ENCODE results near the gene DMRT3. TPM values are rescaled to one million over a fixed set of nuclear protein-coding genes. Genes with fewer than 3 reads are reported as not detected.

Gene DMRT3, protein sequence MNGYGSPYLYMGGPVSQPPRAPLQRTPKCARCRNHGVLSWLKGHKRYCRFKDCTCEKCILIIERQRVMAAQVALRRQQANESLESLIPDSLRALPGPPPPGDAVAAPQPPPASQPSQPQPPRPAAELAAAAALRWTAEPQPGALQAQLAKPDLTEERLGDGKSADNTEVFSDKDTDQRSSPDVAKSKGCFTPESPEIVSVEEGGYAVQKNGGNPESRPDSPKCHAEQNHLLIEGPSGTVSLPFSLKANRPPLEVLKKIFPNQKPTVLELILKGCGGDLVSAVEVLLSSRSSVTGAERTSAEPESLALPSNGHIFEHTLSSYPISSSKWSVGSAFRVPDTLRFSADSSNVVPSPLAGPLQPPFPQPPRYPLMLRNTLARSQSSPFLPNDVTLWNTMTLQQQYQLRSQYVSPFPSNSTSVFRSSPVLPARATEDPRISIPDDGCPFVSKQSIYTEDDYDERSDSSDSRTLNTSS
- total RNA-seq: not detected in 3 replicates
- long read RNA-seq: 0 reads

DNA sequence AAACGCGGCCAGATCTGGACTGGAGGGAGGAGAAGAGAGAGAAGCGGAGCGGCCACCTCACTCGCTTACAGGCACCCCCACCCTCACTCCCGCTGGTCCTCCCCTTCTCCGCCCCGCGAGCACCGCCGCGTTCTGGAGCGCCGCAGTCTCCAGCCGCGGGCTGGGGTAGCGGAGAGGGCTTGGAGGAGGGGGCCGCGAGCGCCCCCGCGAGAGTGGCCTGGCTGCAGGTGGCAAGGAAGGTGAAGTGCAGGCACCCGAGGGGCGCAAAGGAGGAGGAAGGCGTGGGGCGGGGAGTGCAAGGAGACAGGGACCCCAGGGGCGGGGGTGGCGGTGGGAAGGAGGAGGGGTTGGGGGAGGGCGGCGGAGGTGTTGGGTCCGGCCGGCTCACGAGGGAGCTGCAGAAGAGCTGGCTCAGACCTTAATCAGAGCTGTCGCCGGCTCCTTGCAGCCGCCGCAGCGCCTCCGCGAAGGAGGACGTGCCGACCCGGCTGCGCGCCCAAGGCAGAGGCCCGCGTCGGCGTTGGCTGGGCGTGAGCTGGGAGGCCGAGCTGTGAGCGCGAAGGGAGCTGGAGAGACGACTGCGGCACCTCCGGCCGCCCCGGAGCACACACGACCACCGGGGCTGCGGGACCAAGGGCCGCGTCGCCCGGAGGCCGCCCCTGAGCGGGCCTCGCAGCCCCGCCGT, at the start of gene DMRT3:
DMRT3 (plus strand) TSS at position 398 of the 685 bp plus-strand sequence. CDS start 347 bp downstream, outside the sequence.
- H3K4me3 Mint-ChIP-seq (ENCODE audit: unreplicated experiment): no peak within 1 kb of the TSS
- H3K27ac Mint-ChIP-seq (ENCODE audit: unreplicated experiment): no peak within 1 kb of the TSS
- peaks cover 15% of the 10 kb centered on the region for H3K4me1 Mint-ChIP-seq (ENCODE audit: low read depth)
- TF ChIP-seq, protein P1, sequence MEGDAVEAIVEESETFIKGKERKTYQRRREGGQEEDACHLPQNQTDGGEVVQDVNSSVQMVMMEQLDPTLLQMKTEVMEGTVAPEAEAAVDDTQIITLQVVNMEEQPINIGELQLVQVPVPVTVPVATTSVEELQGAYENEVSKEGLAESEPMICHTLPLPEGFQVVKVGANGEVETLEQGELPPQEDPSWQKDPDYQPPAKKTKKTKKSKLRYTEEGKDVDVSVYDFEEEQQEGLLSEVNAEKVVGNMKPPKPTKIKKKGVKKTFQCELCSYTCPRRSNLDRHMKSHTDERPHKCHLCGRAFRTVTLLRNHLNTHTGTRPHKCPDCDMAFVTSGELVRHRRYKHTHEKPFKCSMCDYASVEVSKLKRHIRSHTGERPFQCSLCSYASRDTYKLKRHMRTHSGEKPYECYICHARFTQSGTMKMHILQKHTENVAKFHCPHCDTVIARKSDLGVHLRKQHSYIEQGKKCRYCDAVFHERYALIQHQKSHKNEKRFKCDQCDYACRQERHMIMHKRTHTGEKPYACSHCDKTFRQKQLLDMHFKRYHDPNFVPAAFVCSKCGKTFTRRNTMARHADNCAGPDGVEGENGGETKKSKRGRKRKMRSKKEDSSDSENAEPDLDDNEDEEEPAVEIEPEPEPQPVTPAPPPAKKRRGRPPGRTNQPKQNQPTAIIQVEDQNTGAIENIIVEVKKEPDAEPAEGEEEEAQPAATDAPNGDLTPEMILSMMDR (IDR thresholded peaks at IDR 0.05): no peak
- peaks cover 73% of the 10 kb centered on the region for H3K27me3 Mint-ChIP-seq (ENCODE audit: low read depth)
- H3K36me3 Mint-ChIP-seq (ENCODE audit: low read depth): no peaks in the 10 kb centered on the region
- DNase-seq (ENCODE audit: low spot score): no peak
- H3K9me3 Mint-ChIP-seq (ENCODE audit: low read depth): no peaks in the 10 kb centered on the region

DNA sequence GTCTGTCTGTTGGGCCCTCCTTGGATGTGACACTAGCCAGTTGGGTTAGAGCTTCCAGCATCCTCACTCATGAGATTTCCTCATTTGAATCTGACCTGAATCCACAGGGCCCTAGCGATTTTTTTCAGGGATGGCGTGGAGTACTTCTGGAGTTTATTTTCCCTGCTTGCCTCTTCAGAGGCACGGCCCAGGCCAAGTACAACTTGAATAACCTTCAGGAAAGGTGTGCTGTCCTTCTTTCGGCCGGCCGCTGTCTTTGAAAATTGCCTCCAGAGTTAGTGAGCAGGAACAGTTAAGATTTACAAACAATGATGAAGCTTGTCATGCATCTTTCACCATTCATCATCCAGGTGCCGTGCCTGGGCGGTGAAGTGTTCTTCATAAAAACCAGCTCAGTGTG, 49.5 kb upstream of the DMRT3 start:
- Mint-ChIP-seq H3K36me3 (ENCODE audit: low read depth) (no peaks in the 10 kb centered on the region), H3K27ac (ENCODE audit: unreplicated experiment) (no peak overlapping the region), H3K27me3 (ENCODE audit: low read depth) (peaks cover 11% of the 10 kb centered on the region), H3K4me1 (ENCODE audit: low read depth) (no peaks in the 10 kb centered on the region), H3K4me3 (ENCODE audit: unreplicated experiment) (no peak overlapping the region), H3K9me3 (ENCODE audit: low read depth) (no peaks in the 10 kb centered on the region)
- TF ChIP-seq, protein P1 (IDR thresholded peaks at IDR 0.05): no peak
- DNase-seq (ENCODE audit: low spot score): no peak

DNA sequence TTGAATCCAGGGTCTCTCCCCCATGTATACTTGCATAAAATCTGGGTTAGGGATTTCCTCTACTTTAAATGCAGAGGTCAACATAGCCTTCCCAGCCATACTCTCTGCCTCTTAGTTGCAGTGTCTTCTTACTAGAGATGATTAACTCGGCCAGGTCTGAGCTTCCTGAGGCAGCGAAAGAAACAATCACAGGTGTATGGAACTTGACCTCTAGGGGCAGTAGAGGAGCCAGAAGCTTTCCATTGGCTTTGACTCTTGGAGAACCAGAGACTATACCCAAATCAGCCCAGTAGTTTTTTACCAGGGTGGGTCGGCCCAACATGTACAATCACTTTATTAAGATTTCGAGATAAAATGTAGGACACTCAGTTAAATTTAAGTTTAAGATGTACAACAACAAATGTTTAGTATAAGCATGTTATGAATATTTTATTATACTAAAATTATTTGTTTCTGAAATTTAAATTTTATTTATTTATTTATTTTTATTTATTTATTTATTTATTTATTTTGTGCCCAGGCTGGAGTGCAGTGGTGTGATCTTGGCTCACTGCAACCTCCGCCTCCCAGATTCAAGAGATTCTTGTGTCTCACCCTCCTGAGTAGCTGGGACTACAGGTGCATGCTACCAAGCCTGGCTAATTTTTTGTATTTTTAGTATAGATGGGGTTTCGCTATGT, 48.0 kb upstream of the DMRT3 start:
- Mint-ChIP-seq H3K9me3 (ENCODE audit: low read depth) (no peaks in the 10 kb centered on the region), H3K36me3 (ENCODE audit: low read depth) (no peaks in the 10 kb centered on the region), H3K27me3 (ENCODE audit: low read depth) (peaks cover 10% of the 10 kb centered on the region), H3K27ac (ENCODE audit: unreplicated experiment) (no peak overlapping the region), H3K4me1 (ENCODE audit: low read depth) (no peaks in the 10 kb centered on the region), H3K4me3 (ENCODE audit: unreplicated experiment) (no peak overlapping the region)
- TF ChIP-seq, protein P1 (IDR thresholded peaks at IDR 0.05): peak; percentile 47
- no peak for DNase-seq (ENCODE audit: low spot score)

DNA sequence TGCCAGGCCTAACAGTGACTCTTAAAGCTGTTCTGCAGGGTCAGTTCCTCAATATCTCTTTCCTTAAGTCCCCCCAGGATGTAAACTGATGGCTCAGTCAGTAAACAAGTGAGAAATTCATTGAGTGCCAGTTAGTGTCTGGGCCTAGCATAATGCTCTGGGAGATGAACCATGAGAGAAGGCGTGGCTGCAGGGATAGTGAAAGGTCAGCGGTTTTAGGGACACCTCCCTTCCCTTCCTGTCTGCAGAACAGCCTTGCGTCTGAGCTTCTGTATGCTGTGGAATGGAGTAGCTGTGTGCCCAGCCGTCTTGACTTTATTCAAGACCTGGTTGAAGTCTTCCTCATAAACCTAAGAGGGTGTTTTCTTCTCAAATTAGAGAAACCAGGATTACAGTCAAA, 46.7 kb upstream of the DMRT3 start:
- peaks cover 13% of the 10 kb centered on the region for H3K27me3 Mint-ChIP-seq (ENCODE audit: low read depth)
- no peaks in the 10 kb centered on the region for H3K4me1 Mint-ChIP-seq (ENCODE audit: low read depth)
- TF ChIP-seq, protein P1 (IDR thresholded peaks at IDR 0.05): no peak
- H3K9me3 Mint-ChIP-seq (ENCODE audit: low read depth): no peaks in the 10 kb centered on the region
- no peak for DNase-seq (ENCODE audit: low spot score)
- H3K27ac Mint-ChIP-seq (ENCODE audit: unreplicated experiment): no peak overlapping the region
- H3K36me3 Mint-ChIP-seq (ENCODE audit: low read depth): no peaks in the 10 kb centered on the region
- H3K4me3 Mint-ChIP-seq (ENCODE audit: unreplicated experiment): no peak overlapping the region

DNA sequence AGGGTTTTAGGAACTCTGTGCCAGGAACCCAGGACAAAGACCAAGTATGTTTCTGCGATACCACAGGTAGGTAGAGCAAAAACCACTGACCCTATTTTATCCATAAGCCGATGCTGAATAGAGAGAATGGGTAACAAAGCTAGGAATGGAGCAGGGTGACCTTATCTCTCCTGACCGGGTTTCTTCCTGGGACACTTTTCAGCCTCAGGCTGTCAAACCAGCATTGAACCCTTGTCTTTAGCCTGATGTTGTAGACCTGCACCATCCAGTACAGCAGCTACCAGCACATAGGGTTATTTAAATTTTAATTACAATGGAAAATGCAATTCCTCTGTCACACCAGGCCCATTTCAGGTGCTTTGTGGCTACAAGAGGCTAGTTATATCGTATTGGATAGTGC, 43.1 kb upstream of the DMRT3 start:
- H3K36me3 Mint-ChIP-seq (ENCODE audit: low read depth): no peaks in the 10 kb centered on the region
- H3K27me3 Mint-ChIP-seq (ENCODE audit: low read depth): peaks cover 17% of the 10 kb centered on the region
- peaks cover 9% of the 10 kb centered on the region for H3K9me3 Mint-ChIP-seq (ENCODE audit: low read depth)
- TF ChIP-seq, protein P1 (IDR thresholded peaks at IDR 0.05): no peak
- H3K4me3 Mint-ChIP-seq (ENCODE audit: unreplicated experiment): no peak overlapping the region
- no peak for DNase-seq (ENCODE audit: low spot score)
- no peaks in the 10 kb centered on the region for H3K4me1 Mint-ChIP-seq (ENCODE audit: low read depth)
- no peak overlapping the region for H3K27ac Mint-ChIP-seq (ENCODE audit: unreplicated experiment)

All from chondrocyte (in vitro differentiated cells).